GM12878 (cell line): ENCODE data around the gene SH3YL1. TPM values are rescaled to one million over a fixed set of nuclear protein-coding genes. Genes with fewer than 3 reads are reported as not detected.
A peak's percentile ranks its signal among the peaks of the same experiment; 100 is the strongest.

ENCODE experiments used
- ATAC-seq: fragments of 200-7000 bp; cut with Tn5 transposase; 3 replicates; pipeline ENCODE4 v1.9.1; 2020; ENCODE audit warnings: mild to moderate bottlenecking, moderate library complexity
- BruUV-seq: library from RNA; stranded (reverse); fragments of 400-500 nt; replicated peaks from 2 replicates; lab custom pipeline; 2021; lab: Mats Ljungman, UMichigan
- CTCF ChIA-PET: fragments of 300-600 bp; sonication (Branson Sonifier 250); formaldehyde crosslinking; extraction: SDS; loops from one replicate; lab custom pipeline; 2021; ENCODE audit warnings: inconsistent platforms; lab: Yijun Ruan, JAX
- POLR2A ChIA-PET: fragments of 350-600 bp; formaldehyde crosslinking; extraction: SDS; loops from one replicate; lab custom pipeline; 2021; ENCODE audit warnings: inconsistent platforms; lab: Charles Lee
- RAD21 ChIA-PET: fragments of 300-600 bp; sonication (Branson Sonifier 250); formaldehyde crosslinking; loops from one replicate; lab custom pipeline; 2023; ENCODE audit warnings: antibody characterized with exemption; ENCODE audit not compliant: unreplicated experiment; lab: Charles Lee
- SMC1A ChIA-PET: fragments of 300-600 bp; sonication (Branson Sonifier 250); formaldehyde crosslinking; loops from one replicate; lab custom pipeline; 2023; ENCODE audit not compliant: unreplicated experiment, uncharacterized antibody; lab: Charles Lee
- DNase-seq: peaks from one replicate; pipeline ENCODE4 v3.0.0-alpha.2; 2011; ENCODE audit warnings: low read depth, low spot score
- FAIRE-seq: peaks from 3 replicates; lab custom pipeline; 2011; peaks lifted over from hg19 to GRCh38; lab: Jason Lieb, UNC
- H2AFZ ChIP-seq: 2 replicates; pipeline ENCODE4 v1.6.0; 2011; ENCODE audit warnings: low read depth, low read length, control low read depth; ENCODE audit not compliant: control insufficient read depth
- H3K27ac ChIP-seq: 2 replicates; pipeline ENCODE4 v1.5.1; 2011; ENCODE audit warnings: control low read depth; ENCODE audit not compliant: control insufficient read depth, insufficient read depth
- H3K27me3 ChIP-seq, 2 experiments: replicated peaks in 1 of 2; 2 replicates each; pipeline versions ENCODE4 v1.6.0 to v1.6.1; 2011; ENCODE audit warnings: low read length in 1 of 2; ENCODE audit not compliant: control insufficient read depth in 2 of 2, insufficient read depth in 2 of 2
- H3K36me3 ChIP-seq, 2 experiments: 2 replicates each; pipeline ENCODE4 v1.5.1; 2011; ENCODE audit warnings: low read length in 1 of 2; ENCODE audit not compliant: control insufficient read depth in 2 of 2, insufficient read depth in 2 of 2
- H3K4me1 ChIP-seq: 2 replicates; pipeline ENCODE4 v1.6.1; 2011; ENCODE audit warnings: mild to moderate bottlenecking, low read length, moderate library complexity, mixed read lengths; ENCODE audit not compliant: control insufficient read depth, insufficient read depth
- H3K4me2 ChIP-seq: 2 replicates; pipeline ENCODE4 v1.6.0; 2011; ENCODE audit warnings: control low read depth; ENCODE audit not compliant: control insufficient read depth, insufficient read depth
- H3K4me3 ChIP-seq: fragments of 200-600 bp; sonication (generic); 2 replicates; pipeline ENCODE4 v1.5.1; 2016
- H3K79me2 ChIP-seq: 2 replicates; pipeline ENCODE4 v1.6.0; 2011; ENCODE audit warnings: low read length; ENCODE audit not compliant: control insufficient read depth, insufficient read depth
- H3K9ac ChIP-seq: 2 replicates; pipeline ENCODE4 v1.8.0; 2011; ENCODE audit warnings: low read length, control low read depth, mixed read lengths; ENCODE audit not compliant: control insufficient read depth, insufficient read depth
- H3K9me3 ChIP-seq: replicated peaks from 3 replicates; pipeline ENCODE4 v1.5.1; 2011; ENCODE audit warnings: mild to moderate bottlenecking, low read length; ENCODE audit not compliant: control insufficient read depth, insufficient read depth
- H4K20me1 ChIP-seq: 2 replicates; pipeline ENCODE4 v1.6.0; 2011; ENCODE audit not compliant: control insufficient read depth, insufficient read depth
- ESRRA ChIP-seq: IDR thresholded peaks from 2 replicates; pipeline ENCODE4 v1.6.1; 2012; ENCODE audit warnings: mild to moderate bottlenecking, low read length, improper control_type of control experiment
- IKZF1 ChIP-seq: fragments of 450-650 bp; conservative IDR thresholded peaks from 2 replicates; pipeline ENCODE4 v1.6.1; 2017; ENCODE audit warnings: antibody characterized with exemption, mild to moderate bottlenecking
- IRF5 ChIP-seq: fragments of 450-650 bp; IDR thresholded peaks from 2 replicates; pipeline ENCODE4 v1.6.1; 2017; ENCODE audit warnings: borderline replicate concordance
- KDM1A ChIP-seq: fragments of 200-600 bp; sonication (generic); IDR thresholded peaks from 2 replicates; pipeline ENCODE4 v1.6.1; 2016; ENCODE audit warnings: borderline replicate concordance
- KLF5 ChIP-seq: fragments of 450-650 bp; IDR thresholded peaks from 2 replicates; pipeline ENCODE4 v1.6.1; 2014; ENCODE audit warnings: mild to moderate bottlenecking; ENCODE audit not compliant: partially characterized antibody
- MEF2A ChIP-seq: IDR thresholded peaks from 2 replicates; pipeline ENCODE4 v1.6.1; 2011; ENCODE audit warnings: low read depth, mild to moderate bottlenecking, low read length, moderate library complexity; ENCODE audit not compliant: insufficient read depth
- NR2C1 ChIP-seq: fragments of 450-650 bp; IDR thresholded peaks from 2 replicates; pipeline ENCODE4 v1.6.1; 2017; ENCODE audit warnings: antibody characterized with exemption, mild to moderate bottlenecking, moderate library complexity
- PAX5 ChIP-seq: IDR thresholded peaks from 2 replicates; pipeline ENCODE4 v1.6.1; 2011; ENCODE audit warnings: low read depth, low read length, borderline replicate concordance
- RCOR1 ChIP-seq: conservative IDR thresholded peaks from 2 replicates; pipeline ENCODE4 v1.6.1; 2012; ENCODE audit warnings: low read depth, low read length, improper control_type of control experiment
- RFX5 ChIP-seq: IDR thresholded peaks from 2 replicates; pipeline ENCODE4 v1.6.1; 2011; ENCODE audit warnings: low read depth, low read length, improper control_type of control experiment
- RUNX3 ChIP-seq: IDR thresholded peaks from 2 replicates; pipeline ENCODE4 v1.6.1; 2012; ENCODE audit warnings: low read length, inconsistent platforms
- SMC3 ChIP-seq: IDR thresholded peaks from 2 replicates; pipeline ENCODE4 v1.6.1; 2011; ENCODE audit warnings: low read length, improper control_type of control experiment, borderline replicate concordance
- SREBF1 ChIP-seq: IDR thresholded peaks from 2 replicates; pipeline ENCODE4 v1.6.1; 2012; ENCODE audit warnings: mild to moderate bottlenecking, low read length
- STAT1 ChIP-seq: fragments of 450-650 bp; conservative IDR thresholded peaks from 2 replicates; pipeline ENCODE4 v1.6.1; 2014; ENCODE audit warnings: antibody characterized with exemption, mild to moderate bottlenecking
- SUZ12 ChIP-seq: fragments of 200-600 bp; sonication (generic); IDR thresholded peaks from one replicate; pipeline ENCODE4 v1.6.1; 2018; ENCODE audit warnings: antibody characterized with exemption, mild to moderate bottlenecking; ENCODE audit not compliant: unreplicated experiment
- YBX1 ChIP-seq: fragments of 450-650 bp; IDR thresholded peaks from 2 replicates; pipeline ENCODE4 v1.6.1; 2016; ENCODE audit warnings: antibody characterized with exemption
- WGBS: methylation state at CpG from one replicate; pipeline ENCODE4 v1.1.6; 2016; ENCODE audit warnings: low lambda C conversion rate; ENCODE audit not compliant: insufficient replicate concordance, insufficient coverage; ENCODE audit errors: missing lambda C conversion rate; 5-methylcytosine and 5-hydroxymethylcytosine counted together
- in situ Hi-C: fragments of 300-500 bp; cut with MboI; formaldehyde crosslinking; loops from 9 replicates; pipeline ENCODE4 v1.14.3; 2018; ENCODE audit warnings: mixed read lengths
- intact Hi-C: fragments of 100-400 bp; cut with micrococcal nuclease; formaldehyde crosslinking; loops from one replicate; pipeline ENCODE4 v1.14.2; 2022; ENCODE audit not compliant: unreplicated experiment
- polyA plus RNA-seq, 11 experiments: library from polyadenylated mRNA; depleted of rRNA in 4 of 11; unstranded in 6 of 11; stranded (reverse) in 5 of 11; fragments of >200 nt; fragmentation: Nextera tagmentation in 4 of 11; fragmentation: Illumina TruSeq in 1 of 11; extraction: Ambion mirVana in 4 of 11; extraction: Trizol in 1 of 11; gene quantifications; 1 replicate in 1 of 11; 2 replicates in 10 of 11; pipeline versions ENCODE4 v1.2.1 to v1.2.3, GENCODE V29; 2011 to 2016; ENCODE audit warnings: inconsistent platforms in 2 of 11, missing spikeins in 2 of 11, low read depth in 1 of 11
- total RNA-seq, 4 experiments: library from RNA; depleted of rRNA in 3 of 4; stranded (reverse); fragments of >200 nt in 3 of 4; fragmentation: Illumina TruSeq in 1 of 4; extraction: Trizol in 1 of 4; gene quantifications; 2 replicates each; pipeline versions ENCODE4 v1.2.1 to v1.2.3, GENCODE V29; 2013 to 2021
- TF ChIP-seq, protein P1 (sequence below): fragments of 450-650 bp; IDR thresholded peaks from 2 replicates; pipeline ENCODE4 v1.6.1; 2017; ENCODE audit warnings: mild to moderate bottlenecking, moderate library complexity

Gene SH3YL1
- total and polyA plus RNA-seq, 10 of the 15 experiments (the other 5 are each of a cell fraction or from before 2014, with no cell fraction given) = 12.2 to 22.4 (median 17.2) TPM

- no peak for TF ChIP-seq ESRRA
- no peak for TF ChIP-seq IKZF1
- TF ChIP-seq IRF5 = no peak
- TF ChIP-seq, all 136 proteins: peak for 0
These were observed 4.5 kb upstream of the SH3YL1 start (continued) for GRCh38 chr2:268323-268722.

- in situ Hi-C loops = loop anchor here (5.0 kb wide), 1 partner anchor 413 kb away; the partner anchor contains the start of gene TMEM18
- ChIA-PET SMC1A (no interaction called here), POLR2A (interaction anchor here (1.4 kb wide), 1 partner anchor 8 kb away, joined by 3 read pairs; no protein-coding TSS in a partner anchor), CTCF (interaction anchor here (0.6 to 1.2 kb wide), 2 partner anchors 9 to 19 kb away, joined by 3 to 4 read pairs; no protein-coding TSS in a partner anchor), RAD21 (no interaction called here)
- 0 out of 4 replicates have a peak, but pooled peaks cover 0 to 2% of the 10 kb centered on the region in 2 experiments for H3K36me3 ChIP-seq
- peaks cover 51% of the 10 kb centered on the region for H3K79me2 ChIP-seq
- H2AFZ ChIP-seq = peak within 1 kb of the TSS; percentile 97
- H3K9me3 ChIP-seq = no peaks in the 10 kb centered on the region
- peak within 1 kb of the TSS; percentile 99 for H3K4me3 ChIP-seq
- ATAC-seq (peak; percentile 93), FAIRE-seq (peak; percentile 98), DNase-seq (peak; percentile 80)
- peak within 1 kb of the TSS; percentile 83 for H3K27ac ChIP-seq
- peak within 1 kb of the TSS; percentile 83 for H3K4me2 ChIP-seq
- H3K27me3 ChIP-seq = no peaks in the 10 kb centered on the region
- H3K4me1 ChIP-seq = no peaks in the 10 kb centered on the region; the same call in 1 of the 2 replicates
- WGBS = under 1% methylated on average over 57 of the region's 73 CpGs
- H3K9ac ChIP-seq = peak within 1 kb of the TSS; percentile 92
- BruUV-seq = TSS peak; percentile 56
- no peaks in the 10 kb centered on the region; the same call in 1 of the 2 replicates for H4K20me1 ChIP-seq
- intact Hi-C loops = no loop called here
- peak; percentile 23; the same call in 1 of the 2 replicates for TF ChIP-seq RUNX3
- TF ChIP-seq RCOR1 = no peak
- no peak for TF ChIP-seq NR2C1
- TF ChIP-seq SUZ12 = no peak
- no peak for TF ChIP-seq KDM1A
- TF ChIP-seq SMC3 = no peak
- TF ChIP-seq SREBF1 = no peak
- TF ChIP-seq, protein P1, sequence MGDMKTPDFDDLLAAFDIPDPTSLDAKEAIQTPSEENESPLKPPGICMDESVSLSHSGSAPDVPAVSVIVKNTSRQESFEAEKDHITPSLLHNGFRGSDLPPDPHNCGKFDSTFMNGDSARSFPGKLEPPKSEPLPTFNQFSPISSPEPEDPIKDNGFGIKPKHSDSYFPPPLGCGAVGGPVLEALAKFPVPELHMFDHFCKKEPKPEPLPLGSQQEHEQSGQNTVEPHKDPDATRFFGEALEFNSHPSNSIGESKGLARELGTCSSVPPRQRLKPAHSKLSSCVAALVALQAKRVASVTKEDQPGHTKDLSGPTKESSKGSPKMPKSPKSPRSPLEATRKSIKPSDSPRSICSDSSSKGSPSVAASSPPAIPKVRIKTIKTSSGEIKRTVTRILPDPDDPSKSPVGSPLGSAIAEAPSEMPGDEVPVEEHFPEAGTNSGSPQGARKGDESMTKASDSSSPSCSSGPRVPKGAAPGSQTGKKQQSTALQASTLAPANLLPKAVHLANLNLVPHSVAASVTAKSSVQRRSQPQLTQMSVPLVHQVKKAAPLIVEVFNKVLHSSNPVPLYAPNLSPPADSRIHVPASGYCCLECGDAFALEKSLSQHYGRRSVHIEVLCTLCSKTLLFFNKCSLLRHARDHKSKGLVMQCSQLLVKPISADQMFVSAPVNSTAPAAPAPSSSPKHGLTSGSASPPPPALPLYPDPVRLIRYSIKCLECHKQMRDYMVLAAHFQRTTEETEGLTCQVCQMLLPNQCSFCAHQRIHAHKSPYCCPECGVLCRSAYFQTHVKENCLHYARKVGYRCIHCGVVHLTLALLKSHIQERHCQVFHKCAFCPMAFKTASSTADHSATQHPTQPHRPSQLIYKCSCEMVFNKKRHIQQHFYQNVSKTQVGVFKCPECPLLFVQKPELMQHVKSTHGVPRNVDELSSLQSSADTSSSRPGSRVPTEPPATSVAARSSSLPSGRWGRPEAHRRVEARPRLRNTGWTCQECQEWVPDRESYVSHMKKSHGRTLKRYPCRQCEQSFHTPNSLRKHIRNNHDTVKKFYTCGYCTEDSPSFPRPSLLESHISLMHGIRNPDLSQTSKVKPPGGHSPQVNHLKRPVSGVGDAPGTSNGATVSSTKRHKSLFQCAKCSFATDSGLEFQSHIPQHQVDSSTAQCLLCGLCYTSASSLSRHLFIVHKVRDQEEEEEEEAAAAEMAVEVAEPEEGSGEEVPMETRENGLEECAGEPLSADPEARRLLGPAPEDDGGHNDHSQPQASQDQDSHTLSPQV = 0 out of 2 replicates have a peak, but pooled peaks have one; percentile 46
- TF ChIP-seq YBX1 = no peak
- TF ChIP-seq RFX5 = 0 out of 2 replicates have a peak, but pooled peaks have one; percentile 16
- TF ChIP-seq KLF5 = no peak
- TF ChIP-seq PAX5 = no peak; the same call in 1 of the 2 replicates
- TF ChIP-seq STAT1 = no peak
- TF ChIP-seq MEF2A = no peak
These were observed 949 bp upstream of the SH3YL1 start, which contains the start of gene ACP1 for GRCh38 chr2:264493-265468. ACP1 (plus strand) TSS chr2:264947; CDS start chr2:264965, 18 bp downstream.
